Activated B cell treated with CpG ODN at 0.5 μM for 24 hours (primary cell): Measurements from ENCODE around the gene ZNF689. TPM values are rescaled to one million over a fixed set of nuclear protein-coding genes. Genes with fewer than 3 reads are reported as not detected.

Experiments used
- ATAC-seq: fragments of 200-7000 bp; cut with Tn5 transposase; one replicate; pipeline ENCODE4 v1.10.0; 2021; ENCODE audit warnings: low read depth, mild to moderate bottlenecking, moderate library complexity
- CTCF ChIA-PET: fragments of 350-600 bp; sonication (Branson Sonifier 250); formaldehyde crosslinking; loops from one replicate; lab custom pipeline; 2021; ENCODE audit warnings: antibody characterized with exemption; lab: Charles Lee
- POLR2A ChIA-PET: fragments of 350-600 bp; sonication (Branson Sonifier 250); formaldehyde crosslinking; loops from one replicate; lab custom pipeline; 2021; ENCODE audit warnings: antibody characterized with exemption; lab: Charles Lee
- DNase-seq: peaks from one replicate; pipeline ENCODE4 v3.0.0; 2022
- H3K27ac Mint-ChIP-seq: one replicate; pipeline ENCODE4 v1.8.0; 2020; ENCODE audit warnings: mixed read lengths
- H3K27me3 Mint-ChIP-seq: one replicate; pipeline ENCODE4 v1.8.0; 2021; ENCODE audit warnings: mixed read lengths
- H3K36me3 Mint-ChIP-seq: one replicate; pipeline ENCODE4 v1.8.0; 2021; ENCODE audit warnings: low read depth, mixed read lengths
- H3K4me1 Mint-ChIP-seq: one replicate; pipeline ENCODE4 v1.8.0; 2021; ENCODE audit warnings: mixed read lengths
- H3K4me3 Mint-ChIP-seq: one replicate; pipeline ENCODE4 v1.8.0; 2020; ENCODE audit warnings: mild to moderate bottlenecking, mixed read lengths
- H3K9me3 Mint-ChIP-seq: one replicate; pipeline ENCODE4 v1.8.0; 2020; ENCODE audit warnings: mixed read lengths
- intact Hi-C: fragments of 100-400 bp; cut with micrococcal nuclease; formaldehyde crosslinking; loops from one replicate; pipeline ENCODE4 v1.15.1; 2024
- total RNA-seq: library from RNA; stranded (reverse); gene quantifications from 2 replicates; pipeline ENCODE4 v1.2.3, GENCODE V29; 2022
- TF ChIP-seq, protein P1 (sequence below): fragments of 200-600 bp; IDR thresholded peaks from one replicate; pipeline ENCODE4 v1.8.0; 2022; ENCODE audit warnings: antibody characterized with exemption, mild to moderate bottlenecking

The ZNF689 gene
- total RNA-seq, 1 donor from 2014 or later: 10.1 TPM

DNA sequence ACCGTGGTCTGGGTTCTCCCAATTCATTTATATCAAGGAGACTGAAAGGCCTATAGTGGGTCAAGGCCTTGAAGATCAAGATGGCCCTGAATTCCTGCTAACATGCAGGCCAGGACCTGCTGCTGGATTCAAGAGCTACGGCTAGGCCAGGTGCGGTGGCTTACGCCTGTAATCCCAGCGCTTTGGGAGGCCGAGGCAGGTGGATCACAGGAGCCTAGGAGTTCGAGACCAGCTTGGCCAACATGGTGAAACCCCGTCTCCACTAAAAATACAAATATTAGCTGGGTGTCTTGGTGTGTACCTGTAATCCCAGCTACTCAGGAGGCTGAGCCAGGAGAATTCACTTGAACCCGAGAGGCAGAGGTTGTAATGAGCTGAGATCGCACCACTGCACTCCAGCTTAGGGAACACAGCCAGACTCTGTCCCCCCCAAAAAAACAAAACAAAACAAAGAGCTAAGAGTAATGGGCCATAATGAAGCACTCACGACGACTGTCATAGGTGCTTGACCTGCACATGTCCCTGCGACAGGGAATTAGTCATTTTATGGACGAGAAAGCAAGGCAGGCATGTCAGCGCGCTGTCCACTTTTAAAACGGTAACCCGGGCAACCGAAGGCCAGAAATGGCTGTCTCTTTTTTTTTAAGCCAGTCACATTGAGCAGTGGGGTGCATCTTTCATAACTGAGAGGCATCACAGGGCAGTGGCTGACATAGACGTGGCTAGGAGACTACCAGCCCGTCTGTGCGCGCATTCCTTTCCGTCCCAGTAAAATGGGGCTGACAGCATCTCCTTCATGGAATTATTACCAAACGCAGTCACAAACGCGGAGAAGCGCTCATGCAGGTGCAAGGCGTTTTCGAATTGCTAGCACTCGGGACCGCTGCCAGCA, 47.0 kb upstream of the ZNF689 start:
- Mint-ChIP-seq H3K4me3 (peak overlapping the region; percentile 81), H3K27me3 (no peaks in the 10 kb centered on the region), H3K9me3 (no peaks in the 10 kb centered on the region), H3K36me3 (peaks cover 65% of the 10 kb centered on the region), H3K4me1 (peaks cover 37% of the 10 kb centered on the region), H3K27ac (peak overlapping the region; percentile 87)
- CTCF ChIA-PET: interaction anchor here (0.8 to 1.3 kb wide), 3 partner anchors 23 to 227 kb away, joined by 3 to 4 read pairs (median 3); partner anchors contain the start of gene DCTPP1
- POLR2A ChIA-PET: interaction anchor here (0.6 to 1.1 kb wide), 2 partner anchors 157 to 268 kb away, joined by 3 to 5 read pairs; no protein-coding TSS in a partner anchor
- ATAC-seq (no peak), DNase-seq (no peak)
- intact Hi-C loops: loop anchor here (10.0 kb wide), 1 partner anchor 592 kb away; the partner anchor contains the start of gene ALDOA
- TF ChIP-seq, protein P1, sequence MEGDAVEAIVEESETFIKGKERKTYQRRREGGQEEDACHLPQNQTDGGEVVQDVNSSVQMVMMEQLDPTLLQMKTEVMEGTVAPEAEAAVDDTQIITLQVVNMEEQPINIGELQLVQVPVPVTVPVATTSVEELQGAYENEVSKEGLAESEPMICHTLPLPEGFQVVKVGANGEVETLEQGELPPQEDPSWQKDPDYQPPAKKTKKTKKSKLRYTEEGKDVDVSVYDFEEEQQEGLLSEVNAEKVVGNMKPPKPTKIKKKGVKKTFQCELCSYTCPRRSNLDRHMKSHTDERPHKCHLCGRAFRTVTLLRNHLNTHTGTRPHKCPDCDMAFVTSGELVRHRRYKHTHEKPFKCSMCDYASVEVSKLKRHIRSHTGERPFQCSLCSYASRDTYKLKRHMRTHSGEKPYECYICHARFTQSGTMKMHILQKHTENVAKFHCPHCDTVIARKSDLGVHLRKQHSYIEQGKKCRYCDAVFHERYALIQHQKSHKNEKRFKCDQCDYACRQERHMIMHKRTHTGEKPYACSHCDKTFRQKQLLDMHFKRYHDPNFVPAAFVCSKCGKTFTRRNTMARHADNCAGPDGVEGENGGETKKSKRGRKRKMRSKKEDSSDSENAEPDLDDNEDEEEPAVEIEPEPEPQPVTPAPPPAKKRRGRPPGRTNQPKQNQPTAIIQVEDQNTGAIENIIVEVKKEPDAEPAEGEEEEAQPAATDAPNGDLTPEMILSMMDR: no peak

DNA sequence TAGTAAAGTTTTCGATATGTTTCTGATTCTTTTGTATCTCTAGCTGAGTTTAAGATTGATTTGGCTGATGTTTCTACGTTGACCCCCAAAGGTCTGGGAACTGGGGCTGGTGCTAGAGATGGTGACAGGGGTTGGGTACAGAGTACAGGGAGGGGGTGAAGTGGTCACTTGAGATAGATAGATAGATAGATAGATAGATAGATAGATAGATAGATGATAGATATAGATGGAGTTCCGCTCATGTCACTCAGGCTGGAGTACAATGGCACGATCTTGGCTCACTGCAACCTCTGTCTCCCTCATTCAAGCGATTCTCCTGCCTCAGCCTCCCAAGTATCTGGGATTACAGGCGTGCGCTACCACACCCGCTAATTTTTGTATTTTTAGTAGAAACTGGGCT, 46.2 kb upstream of the ZNF689 start:
- H3K27ac Mint-ChIP-seq: peak overlapping the region; percentile 77
- H3K36me3 Mint-ChIP-seq: peaks cover 58% of the 10 kb centered on the region
- peaks cover 35% of the 10 kb centered on the region for H3K4me1 Mint-ChIP-seq
- TF ChIP-seq, protein P1: no peak
- no peaks in the 10 kb centered on the region for H3K9me3 Mint-ChIP-seq
- POLR2A ChIA-PET: interaction anchor here (0.5 to 1.3 kb wide), 4 partner anchors 12 to 170 kb away, joined by 3 to 7 read pairs (median 3); no protein-coding TSS in a partner anchor
- no peak overlapping the region for H3K4me3 Mint-ChIP-seq
- H3K27me3 Mint-ChIP-seq: no peaks in the 10 kb centered on the region
- no peak for ATAC-seq
- intact Hi-C loops: loop anchor here (10.0 kb wide), 1 partner anchor 592 kb away; the partner anchor contains the start of gene ALDOA
- DNase-seq: no peak
- CTCF ChIA-PET: interaction anchor here (1.3 kb wide), 1 partner anchor 37 kb away, joined by 3 read pairs; no protein-coding TSS in a partner anchor

GRCh38 chr16:30655815-30656347, 45.7 kb upstream of the ZNF689 start:
- CTCF ChIA-PET: interaction anchor here (0.8 to 1.3 kb wide), 2 partner anchors 27 to 38 kb away, joined by 3 read pairs; no protein-coding TSS in a partner anchor
- TF ChIP-seq, protein P1: no peak
- H3K4me1 Mint-ChIP-seq: peaks cover 31% of the 10 kb centered on the region
- ATAC-seq (no peak), DNase-seq (no peak)
- peaks cover 56% of the 10 kb centered on the region for H3K36me3 Mint-ChIP-seq
- POLR2A ChIA-PET: interaction anchor here (0.5 to 1.3 kb wide), 3 partner anchors 12 to 169 kb away, joined by 3 to 7 read pairs (median 3); no protein-coding TSS in a partner anchor
- no peaks in the 10 kb centered on the region for H3K9me3 Mint-ChIP-seq
- no peak overlapping the region for H3K4me3 Mint-ChIP-seq
- no peaks in the 10 kb centered on the region for H3K27me3 Mint-ChIP-seq
- peak overlapping the region; percentile 30 for H3K27ac Mint-ChIP-seq
- intact Hi-C loops: loop anchor here (10.0 kb wide), 1 partner anchor 591 kb away; the partner anchor contains the start of gene ALDOA

- POLR2A ChIA-PET: no interaction called here
- peaks cover 55% of the 10 kb centered on the region for H3K36me3 Mint-ChIP-seq
Measured at GRCh38 chr16:30654856-30655255, 44.7 kb upstream of the ZNF689 start.

More at GRCh38 chr16:30654856-30655255, 44.7 kb upstream of the ZNF689 start:
- CTCF ChIA-PET: no interaction called here
- Mint-ChIP-seq H3K4me1 (peaks cover 33% of the 10 kb centered on the region), H3K4me3 (no peak overlapping the region), H3K27ac (no peak overlapping the region), H3K27me3 (no peaks in the 10 kb centered on the region), H3K9me3 (no peaks in the 10 kb centered on the region)
- intact Hi-C loops: loop anchor here (5.0 to 10.0 kb wide), 2 partner anchors 157 to 590 kb away; partner anchors contain the start of gene ALDOA
- ATAC-seq (no peak), DNase-seq (no peak)
- TF ChIP-seq, protein P1: no peak
